OCI-LY7 (cell line): ENCODE data around the gene KRT3. TPM values are rescaled to one million over a fixed set of nuclear protein-coding genes. Genes with fewer than 3 reads are reported as not detected.

ENCODE experiments used
- BruUV-seq: library from RNA; stranded (reverse); fragments of 400-500 nt; replicated peaks from 2 replicates; lab custom pipeline; 2021; lab: Mats Ljungman, UMichigan
- CTCF ChIA-PET: fragments of 300-600 bp; sonication (Branson Sonifier 250); formaldehyde crosslinking; loops from one replicate; lab custom pipeline; 2022; ENCODE audit warnings: antibody characterized with exemption; ENCODE audit not compliant: unreplicated experiment; lab: Charles Lee
- POLR2A ChIA-PET: fragments of 300-600 bp; sonication (Branson Sonifier 250); formaldehyde crosslinking; loops from one replicate; lab custom pipeline; 2022; ENCODE audit warnings: antibody characterized with exemption; lab: Charles Lee
- DNase-seq: peaks from one replicate; pipeline ENCODE4 v3.0.0-alpha.2; 2015; ENCODE audit warnings: low spot score
- H2AFZ ChIP-seq: fragments of 200-600 bp; sonication (generic), shearing (Covaris generic); 2 replicates; pipeline ENCODE4 v1.6.1; 2014; ENCODE audit warnings: mild to moderate bottlenecking, antibody characterized with exemption, low read length, moderate library complexity
- H3K27ac ChIP-seq: fragments of 200-600 bp; sonication (generic); 2 replicates; pipeline ENCODE4 v1.5.1; 2014; ENCODE audit warnings: mixed run types, low read depth, mild to moderate bottlenecking, moderate library complexity, low read length, inconsistent platforms; ENCODE audit not compliant: poor library complexity, severe bottlenecking
- H3K36me3 ChIP-seq: fragments of 200-600 bp; sonication (generic); 2 replicates; pipeline ENCODE4 v1.6.1; 2014; ENCODE audit warnings: mild to moderate bottlenecking, antibody characterized with exemption, low read length, moderate library complexity, mixed read lengths; ENCODE audit not compliant: insufficient read depth
- H3K4me1 ChIP-seq: fragments of 200-600 bp; sonication (generic); 2 replicates; pipeline ENCODE4 v1.5.1; 2014; ENCODE audit warnings: mild to moderate bottlenecking, low read length; ENCODE audit not compliant: insufficient read depth, poor library complexity, severe bottlenecking
- H3K4me2 ChIP-seq: fragments of 200-600 bp; sonication (generic); 2 replicates; pipeline ENCODE4 v1.6.1; 2014; ENCODE audit warnings: mild to moderate bottlenecking, low read length
- H3K4me3 ChIP-seq: fragments of 200-600 bp; sonication (generic); 2 replicates; pipeline ENCODE4 v1.5.1; 2014; ENCODE audit warnings: mild to moderate bottlenecking, low read depth, low read length; ENCODE audit not compliant: poor library complexity, severe bottlenecking
- H3K79me2 ChIP-seq: fragments of 200-600 bp; sonication (generic); 2 replicates; pipeline ENCODE4 v1.6.1; 2016; ENCODE audit warnings: low read depth, mild to moderate bottlenecking, low read length, moderate library complexity, mixed read lengths; ENCODE audit not compliant: insufficient read depth
- H3K9me2 ChIP-seq: fragments of 200-600 bp; sonication (generic); 2 replicates; pipeline ENCODE4 v1.6.1; 2016; ENCODE audit warnings: mild to moderate bottlenecking, low read length, mixed read lengths; ENCODE audit not compliant: insufficient read depth
- H3K9me3 ChIP-seq: fragments of 200-600 bp; sonication (generic); 2 replicates; pipeline ENCODE4 v1.6.1; 2014; ENCODE audit warnings: mild to moderate bottlenecking, mixed run types, low read length, mixed read lengths
- H4K20me1 ChIP-seq: fragments of 200-600 bp; sonication (generic); 2 replicates; pipeline ENCODE4 v1.6.1; 2014; ENCODE audit warnings: mild to moderate bottlenecking, antibody characterized with exemption, low read length, moderate library complexity, mixed read lengths; ENCODE audit not compliant: insufficient read depth
- CTCF ChIP-seq: fragments of 200-600 bp; sonication (generic); conservative IDR thresholded peaks from 2 replicates; pipeline ENCODE4 v1.5.1; 2014; ENCODE audit warnings: mild to moderate bottlenecking, antibody characterized with exemption, low read length, moderate library complexity, mixed read lengths
- EZH2phosphoT487 ChIP-seq: fragments of 200-600 bp; sonication (generic); IDR thresholded peaks from 2 replicates; pipeline ENCODE4 v1.6.1; 2018; ENCODE audit warnings: low read depth, borderline replicate concordance, mild to moderate bottlenecking, mixed run types, antibody characterized with exemption, low read length, moderate library complexity, mixed read lengths
- intact Hi-C: fragments of 100-400 bp; cut with micrococcal nuclease; formaldehyde crosslinking; loops from one replicate; pipeline ENCODE4 v1.10.0; 2022; ENCODE audit not compliant: unreplicated experiment
- total RNA-seq, 2 experiments: library from RNA; depleted of rRNA in 1 of 2; stranded (reverse); fragments of >200 nt in 1 of 2; shearing (Covaris generic) in 1 of 2; gene quantifications; 2 replicates each; pipeline ENCODE4 v1.2.3, GENCODE V29; 2014 to 2022

Gene KRT3
- total RNA-seq, 2 experiments from 2014 or later, result not detected

GRCh38 chr12:52808573-52809160, 12.8 kb upstream of the KRT3 start:
- CTCF ChIA-PET, result no interaction called here
- no peaks in the 10 kb centered on the region for H3K36me3 ChIP-seq

DNA sequence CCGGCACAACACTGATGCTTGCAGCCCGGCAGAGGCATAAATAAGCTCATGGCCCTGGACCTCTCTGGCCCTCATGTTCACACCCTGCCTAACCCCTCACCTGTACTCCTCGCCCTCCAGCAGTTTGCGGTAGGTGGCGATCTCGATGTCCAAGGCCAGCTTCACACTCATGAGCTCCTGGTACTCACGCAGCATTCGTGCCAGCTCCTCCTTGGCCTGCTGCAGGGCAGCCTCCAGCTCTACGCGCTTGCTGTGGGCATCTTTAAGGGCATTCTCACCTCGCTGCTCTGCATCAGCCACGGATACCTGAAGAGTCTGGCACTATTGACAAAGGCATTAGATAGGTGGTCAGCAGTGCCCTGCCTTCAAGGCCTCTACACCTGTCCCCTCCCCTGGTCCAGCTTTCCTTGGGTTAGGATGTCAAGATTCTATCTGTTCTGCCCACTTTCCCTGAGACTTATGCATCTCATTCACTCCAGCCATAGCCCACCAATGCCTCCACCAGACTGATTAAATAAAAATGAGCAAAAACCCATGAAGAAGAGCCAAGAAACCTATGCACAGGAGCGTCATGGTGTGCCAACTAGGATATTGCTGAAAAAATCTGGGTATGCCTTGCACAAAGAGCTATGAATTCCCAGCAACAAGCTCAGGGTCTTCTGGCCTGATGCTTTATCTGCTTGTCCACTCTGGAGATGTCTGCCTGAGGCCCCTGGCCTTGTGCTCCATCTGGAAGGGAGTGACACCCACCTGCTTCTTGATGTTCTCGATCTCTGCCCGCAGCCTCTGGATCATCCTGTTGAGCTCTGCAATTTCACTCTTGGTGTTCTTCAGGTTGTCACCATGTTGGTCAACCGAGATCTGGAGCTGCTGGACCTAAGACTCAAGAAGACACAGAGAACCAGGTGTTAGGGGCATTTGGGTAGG, 11.9 kb upstream of the KRT3 start:
- intact Hi-C loops, result no loop called here
- Histone ChIP-seq H4K20me1 (no peaks in the 10 kb centered on the region), H3K79me2 (no peaks in the 10 kb centered on the region), H3K27ac (no peak overlapping the region), H2AFZ (no peak overlapping the region), H3K9me3 (no peaks in the 10 kb centered on the region), H3K4me1 (no peaks in the 10 kb centered on the region), H3K9me2 (no peaks in the 10 kb centered on the region), H3K4me2 (no peak overlapping the region), H3K4me3 (no peak overlapping the region), H3K36me3 (no peaks in the 10 kb centered on the region)
- ChIA-PET CTCF (no interaction called here), POLR2A (interaction anchor here (0.5 kb wide), 1 partner anchor 175 kb away, joined by 3 read pairs; no protein-coding TSS in a partner anchor)
- no TSS peak for BruUV-seq
- TF ChIP-seq CTCF (no peak), EZH2phosphoT487 (no peak)
- no peak for DNase-seq

More at GRCh38 chr12:52808573-52809160, 12.8 kb upstream of the KRT3 start:
- Histone ChIP-seq H4K20me1 (no peaks in the 10 kb centered on the region), H3K9me3 (no peaks in the 10 kb centered on the region), H2AFZ (no peak overlapping the region), H3K4me3 (no peak overlapping the region), H3K79me2 (no peaks in the 10 kb centered on the region), H3K27ac (no peak overlapping the region), H3K4me1 (no peaks in the 10 kb centered on the region), H3K4me2 (no peak overlapping the region), H3K9me2 (no peaks in the 10 kb centered on the region)
- no TSS peak for BruUV-seq
- TF ChIP-seq CTCF (no peak), EZH2phosphoT487 (no peak)
- no peak for DNase-seq
- intact Hi-C loops, result no loop called here
- POLR2A ChIA-PET, result interaction anchor here (0.6 kb wide), 1 partner anchor 169 kb away, joined by 3 read pairs; no protein-coding TSS in a partner anchor
